Hair follicle dermal papilla cell (primary cell): ENCODE measurements around the gene GOLGA6L22. TPM values are rescaled to one million over a fixed set of nuclear protein-coding genes. Genes with fewer than 3 reads are reported as not detected.

Experiments
- small RNA-seq: library from RNA; depleted of rRNA; stranded (forward); fragments of <200 nt; gene quantifications from one replicate; pipeline ENCODE3, GENCODE V24; 2012
- total RNA-seq: library from RNA; depleted of rRNA; stranded (reverse); fragments of >200 nt; gene quantifications from 2 replicates; pipeline ENCODE4 v1.2.3, GENCODE V29; 2012

The GOLGA6L22 gene, protein sequence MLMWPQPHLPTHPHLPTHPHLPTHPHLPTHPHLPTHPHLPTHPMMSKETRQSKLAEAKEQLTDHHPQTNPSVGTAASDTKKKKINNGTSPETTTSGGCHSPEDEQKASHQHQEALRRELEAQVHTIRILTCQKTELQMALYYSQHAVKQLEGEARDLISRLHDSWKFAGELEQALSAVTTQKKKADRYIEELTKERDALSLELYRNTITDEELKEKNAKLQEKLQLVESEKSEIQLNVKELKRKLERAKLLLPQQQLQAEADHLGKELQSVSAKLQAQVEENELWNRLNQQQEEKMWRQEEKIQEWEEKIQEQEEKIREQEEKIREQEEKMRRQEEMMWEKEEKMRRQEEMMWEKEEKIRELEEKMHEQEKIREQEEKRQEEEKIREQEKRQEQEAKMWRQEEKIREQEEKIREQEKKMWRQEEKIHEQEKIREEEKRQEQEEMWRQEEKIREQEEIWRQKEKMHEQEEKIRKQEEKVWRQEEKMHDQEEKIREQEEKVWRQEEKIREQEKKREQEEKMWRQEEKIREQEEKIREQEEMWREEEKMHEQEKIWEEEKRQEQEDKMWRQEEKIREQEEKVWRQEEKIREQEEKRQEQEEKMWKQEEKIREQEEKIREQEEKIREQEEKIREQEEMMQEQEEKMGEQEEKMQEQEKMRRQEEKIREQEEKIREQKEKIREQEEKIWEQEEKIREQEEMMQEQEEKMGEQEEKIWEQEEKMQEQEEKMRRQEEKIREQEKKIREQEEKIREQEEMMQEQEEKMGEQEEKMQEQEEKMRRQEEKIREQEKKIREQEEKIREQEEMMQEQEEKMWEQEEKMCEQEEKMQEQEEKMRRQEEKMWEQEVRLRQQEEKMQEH
- total RNA-seq, result not detected in 2 replicates

GRCh38 chr15:22458603-22459002 lies at the start of gene GOLGA6L22:
TSS of gene GOLGA6L22 (plus strand) at chr15:22458903. CDS start at chr15:22458994, 91 bp downstream.

Small RNA genes within 50 kb of the gene (small RNA-seq; reads per million reads assigned to genes)
- gene RN7SL545P, result not detected
